K562 (cell line): ENCODE measurements around the gene ARID5B. TPM values are rescaled to one million over a fixed set of nuclear protein-coding genes. Genes with fewer than 3 reads are reported as not detected.
A peak's percentile ranks its signal among the peaks of the same experiment; 100 is the strongest.

Source experiments
- ATAC-seq: fragments of 200-7000 bp; cut with Tn5 transposase; 3 replicates; pipeline ENCODE4 v1.9.1; 2020; ENCODE audit warnings: moderate library complexity
- BruUV-seq: library from RNA; stranded (reverse); fragments of 400-500 nt; replicated peaks from 2 replicates; lab custom pipeline; 2021; lab: Mats Ljungman, UMichigan
- CTCF ChIA-PET: fragments of 300-600 bp; formaldehyde crosslinking; extraction: SDS; loops from one replicate; lab custom pipeline; 2021; ENCODE audit warnings: low intra/inter-chr PET ratio; lab: Yijun Ruan, JAX
- POLR2A ChIA-PET: fragments of 300-600, 350-650 bp; sonication (Branson Sonifier 250); formaldehyde crosslinking; extraction: SDS; loops from one replicate; lab custom pipeline; 2021; ENCODE audit warnings: antibody characterized with exemption, inconsistent platforms; lab: Yijun Ruan, JAX
- DNase-seq, 4 experiments: peaks; one replicate each; pipeline versions ENCODE4 v3.0.0 to v3.0.0-alpha.2; 2011 to 2018; ENCODE audit warnings: low spot score in 3 of 4, mixed read lengths in 3 of 4; ENCODE audit errors: extremely low read depth in 1 of 4
- FAIRE-seq: peaks from 2 replicates; lab custom pipeline; 2011; peaks lifted over from hg19 to GRCh38; lab: Jason Lieb, UNC
- H2AFZ ChIP-seq: 2 replicates; pipeline ENCODE4 v1.6.0; 2011; ENCODE audit warnings: low read depth, low read length, control low read depth, inconsistent platforms
- H3K27ac ChIP-seq: fragments of 200-600 bp; 3 replicates; pipeline ENCODE4 v1.8.0; 2011; ENCODE audit warnings: low read depth, mild to moderate bottlenecking, control low read depth, inconsistent platforms, low read length, moderate library complexity, mixed read lengths; ENCODE audit errors: extremely low read depth
- H3K27me3 ChIP-seq, 2 experiments: fragments of 300-600 bp in 1 of 2; 2 replicates in 1 of 2; 3 replicates in 1 of 2; pipeline versions ENCODE4 v1.6.0 to v1.8.0; 2011; ENCODE audit warnings: inconsistent platforms in 2 of 2, low read length in 2 of 2, mild to moderate bottlenecking in 1 of 2, mixed read lengths in 1 of 2, moderate library complexity in 1 of 2; ENCODE audit not compliant: control insufficient read depth in 2 of 2, insufficient read depth in 2 of 2
- H3K36me3 ChIP-seq: fragments of 300-600 bp; 3 replicates; pipeline ENCODE4 v1.8.0; 2011; ENCODE audit warnings: mild to moderate bottlenecking, low read length, inconsistent platforms; ENCODE audit not compliant: control insufficient read depth, insufficient read depth
- H3K4me1 ChIP-seq, 2 experiments: fragments of 200-600 bp in 1 of 2; replicated peaks in 1 of 2; 2 replicates in 1 of 2; 3 replicates in 1 of 2; pipeline versions ENCODE4 v1.5.1 to v1.8.0; 2011; ENCODE audit warnings: inconsistent platforms in 2 of 2, low read length in 2 of 2, mild to moderate bottlenecking in 1 of 2, mixed read lengths in 1 of 2, moderate library complexity in 1 of 2; ENCODE audit not compliant: control insufficient read depth in 2 of 2, insufficient read depth in 2 of 2
- H3K4me2 ChIP-seq: 2 replicates; pipeline ENCODE4 v1.6.1; 2011; ENCODE audit warnings: low read length, control low read depth, inconsistent platforms, mixed read lengths; ENCODE audit not compliant: insufficient read depth
- H3K4me3 ChIP-seq: fragments of 200-600 bp; sonication (generic), shearing (Covaris generic); 2 replicates; pipeline ENCODE4 v1.5.1; 2016; ENCODE audit warnings: control low read depth, inconsistent platforms
- H3K79me2 ChIP-seq: fragments of 200-600 bp; 3 replicates; pipeline ENCODE4 v1.8.0; 2011; ENCODE audit warnings: low read length, inconsistent platforms; ENCODE audit not compliant: control insufficient read depth, insufficient read depth
- H3K9ac ChIP-seq, 2 experiments: 2 replicates each; pipeline versions ENCODE4 v1.6.0 to v1.6.1; 2011; ENCODE audit warnings: low read depth in 2 of 2, low read length in 2 of 2, control low read depth in 1 of 2, inconsistent platforms in 1 of 2, mild to moderate bottlenecking in 1 of 2, mixed read lengths in 1 of 2; ENCODE audit not compliant: insufficient read depth in 1 of 2
- H3K9me1 ChIP-seq: one replicate; pipeline ENCODE4 v1.6.0; 2011; ENCODE audit warnings: inconsistent platforms, mild to moderate bottlenecking, low read length, moderate library complexity; ENCODE audit not compliant: control insufficient read depth, insufficient read depth
- H3K9me3 ChIP-seq: replicated peaks from 2 replicates; pipeline ENCODE4 v1.5.1; 2011; ENCODE audit warnings: low read depth, low read length, inconsistent platforms; ENCODE audit not compliant: control insufficient read depth, insufficient read depth
- H4K20me1 ChIP-seq: replicated peaks from 2 replicates; pipeline ENCODE4 v1.6.1; 2011; ENCODE audit warnings: low read length, inconsistent platforms, mixed read lengths; ENCODE audit not compliant: control insufficient read depth, insufficient read depth
- CBX2 ChIP-seq: fragments of 200-600 bp; sonication (generic); IDR thresholded peaks from one replicate; pipeline ENCODE4 v1.6.1; 2012; ENCODE audit warnings: mild to moderate bottlenecking, low read length, inconsistent platforms; ENCODE audit not compliant: insufficient read depth, poor library complexity, severe bottlenecking
- CREB1 ChIP-seq, 2 experiments: sonication (generic) in 1 of 2; formaldehyde crosslinking in 1 of 2; IDR thresholded peaks; 2 replicates each; pipeline versions ENCODE4 v1.6.1 to v1.8.0; 2012 to 2022; ENCODE audit warnings: inconsistent platforms in 1 of 2, mild to moderate bottlenecking in 1 of 2, missing genetic modification reagents in 1 of 2, moderate library complexity in 1 of 2
- CREM ChIP-seq: IDR thresholded peaks from 2 replicates; pipeline ENCODE4 v1.6.1; 2014; ENCODE audit warnings: antibody characterized with exemption, low read depth
- E2F4 ChIP-seq: sonication (generic); formaldehyde crosslinking; IDR thresholded peaks from 2 replicates; pipeline ENCODE4 v1.8.0; 2022; ENCODE audit warnings: mild to moderate bottlenecking, low read depth, missing genetic modification reagents
- EGR1 ChIP-seq: fragments of 450-650 bp; conservative IDR thresholded peaks from 2 replicates; pipeline ENCODE4 v1.6.1; 2017; ENCODE audit warnings: mild to moderate bottlenecking
- JUN ChIP-seq, 2 experiments: sonication (generic) in 1 of 2; formaldehyde crosslinking in 1 of 2; IDR thresholded peaks; 2 replicates each; pipeline versions ENCODE4 v1.6.1 to v1.8.0; 2012 to 2022; ENCODE audit warnings: borderline replicate concordance in 2 of 2, mild to moderate bottlenecking in 2 of 2, improper control_type of control experiment in 1 of 2, low read depth in 1 of 2, low read length in 1 of 2, missing genetic modification reagents in 1 of 2
- MAFK ChIP-seq: IDR thresholded peaks from 2 replicates; pipeline ENCODE4 v1.6.1; 2011; ENCODE audit warnings: low read length, improper control_type of control experiment
- MEF2A ChIP-seq: IDR thresholded peaks from 2 replicates; pipeline ENCODE4 v1.6.1; 2011; ENCODE audit warnings: low read depth, mild to moderate bottlenecking, low read length, moderate library complexity; ENCODE audit not compliant: control insufficient read depth
- MEIS2 ChIP-seq: fragments of 450-650 bp; IDR thresholded peaks from 2 replicates; pipeline ENCODE4 v1.6.1; 2014; ENCODE audit warnings: mild to moderate bottlenecking; ENCODE audit not compliant: partially characterized antibody
- NKRF ChIP-seq: fragments of 450-650 bp; IDR thresholded peaks from 2 replicates; pipeline ENCODE4 v1.6.1; 2016; ENCODE audit warnings: borderline replicate concordance
- ZNF212 ChIP-seq: fragments of 450-650 bp; formaldehyde crosslinking; IDR thresholded peaks from 2 replicates; pipeline ENCODE4 v1.4.0; 2020; ENCODE audit warnings: mild to moderate bottlenecking
- ZNF668 ChIP-seq: fragments of 250-450 bp; sonication (Bioruptor Pico); IDR thresholded peaks from 2 replicates; pipeline ENCODE4 v1.8.0; 2022; ENCODE audit warnings: mild to moderate bottlenecking, inconsistent platforms
- WGBS: fragments of 100-300 bp; shearing (Covaris generic); methylation state at CpG from one replicate; pipeline ENCODE4 v1.1.6; 2016; ENCODE audit warnings: low coverage, mixed read lengths; ENCODE audit not compliant: insufficient coverage; ENCODE audit errors: missing lambda C conversion rate; 5-methylcytosine and 5-hydroxymethylcytosine counted together
- in situ Hi-C: fragments of 300-500 bp; cut with MboI; formaldehyde crosslinking; loops from 4 replicates; pipeline ENCODE4 v1.15.0; 2018; ENCODE audit warnings: inconsistent platforms, mixed read lengths
- intact Hi-C: fragments of 100-400 bp; cut with micrococcal nuclease; formaldehyde crosslinking; loops from 2 replicates; pipeline ENCODE4 v1.14.2; 2022
- polyA plus RNA-seq, 8 experiments: library from polyadenylated mRNA; depleted of rRNA in 4 of 8; stranded (reverse) in 5 of 8; unstranded in 3 of 8; fragments of >200 nt; fragmentation: Nextera tagmentation in 2 of 8; fragmentation: Illumina TruSeq in 1 of 8; extraction: Ambion mirVana in 2 of 8; extraction: Trizol in 1 of 8; gene quantifications; 2 replicates each; pipeline versions ENCODE4 v1.2.1 to v1.2.3, GENCODE V29; 2011 to 2014; ENCODE audit warnings: inconsistent platforms in 1 of 8, missing spikeins in 1 of 8
- total RNA-seq, 7 experiments: library from RNA; depleted of rRNA in 6 of 7; stranded (reverse); fragments of >200 nt in 6 of 7; fragmentation: Illumina TruSeq in 2 of 7; extraction: Trizol in 2 of 7; gene quantifications; 2 replicates each; pipeline versions ENCODE4 v1.2.1 to v1.2.3, GENCODE V29; 2011 to 2021; ENCODE audit warnings: low replicate concordance in 1 of 7
- TF ChIP-seq, protein P1 (sequence below): sonication (generic); formaldehyde crosslinking; IDR thresholded peaks from 2 replicates; pipeline ENCODE4 v1.8.0; 2022; ENCODE audit warnings: missing genetic modification reagents, mild to moderate bottlenecking, borderline replicate concordance
- TF ChIP-seq, protein P2 (sequence below): fragments of 450-650 bp; conservative IDR thresholded peaks from 2 replicates; pipeline ENCODE4 v1.6.1; 2016; ENCODE audit warnings: missing genetic modification characterization, low read depth, mild to moderate bottlenecking, control low read depth, missing compliant biosample characterization

The ARID5B gene
- total and polyA plus RNA-seq, 9 of the 15 experiments (the other 6 are each of a cell fraction or from before 2014, with no cell fraction given) = 0.48 to 1.6 (median 0.80) TPM

DNA sequence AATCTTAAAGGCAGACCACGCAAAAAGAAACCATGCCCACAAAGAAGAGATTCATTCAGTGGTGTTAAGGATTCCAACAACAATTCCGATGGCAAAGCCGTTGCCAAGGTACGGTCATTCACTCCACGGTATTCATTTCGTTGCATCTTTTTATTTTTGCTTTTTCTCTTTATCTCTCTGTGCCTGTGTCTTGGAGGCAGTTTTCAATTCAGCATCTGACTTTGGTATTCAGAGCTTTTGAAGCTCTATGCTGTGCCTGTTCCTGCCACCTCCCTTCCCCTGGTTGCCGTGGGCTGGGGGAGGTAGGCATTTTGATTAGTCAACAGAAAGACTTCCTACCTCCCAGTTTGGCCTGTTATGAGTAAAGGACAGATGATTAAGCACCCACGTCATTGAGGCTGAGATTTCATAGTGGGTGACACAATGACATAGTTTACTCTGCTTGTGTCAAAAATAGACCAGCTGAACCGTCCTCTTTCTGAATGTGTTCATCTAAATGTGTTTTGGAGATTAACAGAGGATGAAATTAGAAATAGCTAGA is 149.5 kb downstream of the ARID5B start:
- WGBS = 10% methylated on average over 9 of the region's 9 CpGs
- TF ChIP-seq CREB1 (IDR thresholded peaks at IDR 0.05) = peak; percentile 76
- TF ChIP-seq CREB1 (CRISPR knock-in tag; IDR thresholded peaks at IDR 0.05) = no peak
- no peak for TF ChIP-seq CBX2
- TF ChIP-seq MEF2A = peak; percentile 60
- TF ChIP-seq MEIS2 = peak; percentile 57
- TF ChIP-seq CREM = peak; percentile 87
- no peak for TF ChIP-seq E2F4 (CRISPR knock-in tag)
- no peak for TF ChIP-seq ZNF668
- TF ChIP-seq, protein P1, sequence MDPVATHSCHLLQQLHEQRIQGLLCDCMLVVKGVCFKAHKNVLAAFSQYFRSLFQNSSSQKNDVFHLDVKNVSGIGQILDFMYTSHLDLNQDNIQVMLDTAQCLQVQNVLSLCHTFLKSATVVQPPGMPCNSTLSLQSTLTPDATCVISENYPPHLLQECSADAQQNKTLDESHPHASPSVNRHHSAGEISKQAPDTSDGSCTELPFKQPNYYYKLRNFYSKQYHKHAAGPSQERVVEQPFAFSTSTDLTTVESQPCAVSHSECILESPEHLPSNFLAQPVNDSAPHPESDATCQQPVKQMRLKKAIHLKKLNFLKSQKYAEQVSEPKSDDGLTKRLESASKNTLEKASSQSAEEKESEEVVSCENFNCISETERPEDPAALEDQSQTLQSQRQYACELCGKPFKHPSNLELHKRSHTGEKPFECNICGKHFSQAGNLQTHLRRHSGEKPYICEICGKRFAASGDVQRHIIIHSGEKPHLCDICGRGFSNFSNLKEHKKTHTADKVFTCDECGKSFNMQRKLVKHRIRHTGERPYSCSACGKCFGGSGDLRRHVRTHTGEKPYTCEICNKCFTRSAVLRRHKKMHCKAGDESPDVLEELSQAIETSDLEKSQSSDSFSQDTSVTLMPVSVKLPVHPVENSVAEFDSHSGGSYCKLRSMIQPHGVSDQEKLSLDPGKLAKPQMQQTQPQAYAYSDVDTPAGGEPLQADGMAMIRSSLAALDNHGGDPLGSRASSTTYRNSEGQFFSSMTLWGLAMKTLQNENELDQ (CRISPR knock-in tag) = no peak
- TF ChIP-seq EGR1 = peak; percentile 18; the same call in 1 of the 2 replicates
- no peak for TF ChIP-seq NKRF
- TF ChIP-seq, protein P2, sequence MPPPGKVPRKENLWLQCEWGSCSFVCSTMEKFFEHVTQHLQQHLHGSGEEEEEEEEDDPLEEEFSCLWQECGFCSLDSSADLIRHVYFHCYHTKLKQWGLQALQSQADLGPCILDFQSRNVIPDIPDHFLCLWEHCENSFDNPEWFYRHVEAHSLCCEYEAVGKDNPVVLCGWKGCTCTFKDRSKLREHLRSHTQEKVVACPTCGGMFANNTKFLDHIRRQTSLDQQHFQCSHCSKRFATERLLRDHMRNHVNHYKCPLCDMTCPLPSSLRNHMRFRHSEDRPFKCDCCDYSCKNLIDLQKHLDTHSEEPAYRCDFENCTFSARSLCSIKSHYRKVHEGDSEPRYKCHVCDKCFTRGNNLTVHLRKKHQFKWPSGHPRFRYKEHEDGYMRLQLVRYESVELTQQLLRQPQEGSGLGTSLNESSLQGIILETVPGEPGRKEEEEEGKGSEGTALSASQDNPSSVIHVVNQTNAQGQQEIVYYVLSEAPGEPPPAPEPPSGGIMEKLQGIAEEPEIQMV (tag) = no peak
- no peak for TF ChIP-seq ZNF212 (CRISPR knock-in tag)
- no peak for TF ChIP-seq MAFK
- TF ChIP-seq JUN (IDR thresholded peaks at IDR 0.05; ENCODE audit: borderline replicate concordance, low read depth, low read length) = peak; percentile 49; the same call in 1 of the 2 replicates
- no peak for TF ChIP-seq JUN (CRISPR knock-in tag; IDR thresholded peaks at IDR 0.05; ENCODE audit: borderline replicate concordance)

More for the DNA sequence above, 149.5 kb downstream of the ARID5B start:
- intact Hi-C loops = no loop called here
- no peaks in the 10 kb centered on the region for H3K9me1 ChIP-seq
- ChIA-PET POLR2A (interaction anchor here (2.6 kb wide), 1 partner anchor 12 kb away, joined by 8 read pairs; no protein-coding TSS in a partner anchor), CTCF (no interaction called here)
- H3K36me3 ChIP-seq = no peaks in the 10 kb centered on the region
- peak; percentile 18 to 55 (median 26) for DNase-seq
- no peak overlapping the region for H3K27ac ChIP-seq
- no peak overlapping the region for H3K4me2 ChIP-seq
- H3K4me3 ChIP-seq = no peak overlapping the region
- BruUV-seq = no TSS peak
- H2AFZ ChIP-seq = no peak overlapping the region
- no peak for ATAC-seq
- peaks cover 5 to 9% of the 10 kb centered on the region in 2 experiments; a peak in 3 of 5 replicates for H3K4me1 ChIP-seq
- in situ Hi-C loops = no loop called here
- H3K9ac ChIP-seq = no peak overlapping the region
- no peak for FAIRE-seq
- H3K79me2 ChIP-seq = no peaks in the 10 kb centered on the region
- no peaks in the 10 kb centered on the region for H4K20me1 ChIP-seq
- H3K9me3 ChIP-seq = no peaks in the 10 kb centered on the region
- H3K27me3 ChIP-seq = peaks cover 4 to 9% of the 10 kb centered on the region in 2 experiments; a peak in 3 of 5 replicates
